OCI-LY3 (cell line): ENCODE measurements around the gene HMX3.

Experiments used
- H2AFZ ChIP-seq: fragments of 200-600, 300-600 bp; shearing (Covaris generic); 2 replicates; pipeline ENCODE4 v1.6.0; 2014; ENCODE audit warnings: antibody characterized with exemption, low read depth, low read length
- H3K27ac ChIP-seq: fragments of 200-600, 300-600 bp; sonication (generic); 2 replicates; pipeline ENCODE4 v1.5.1; 2014; ENCODE audit warnings: mild to moderate bottlenecking, low read length, moderate library complexity, mixed read lengths
- H3K27me3 ChIP-seq: fragments of 200-600, 300-600 bp; sonication (generic); 2 replicates; pipeline ENCODE4 v1.6.1; 2014; ENCODE audit warnings: low read depth, low read length, mixed read lengths
- H3K36me3 ChIP-seq: fragments of 200-600, 300-600 bp; sonication (generic); replicated peaks from 2 replicates; pipeline ENCODE3; 2014; ENCODE audit warnings: low read depth, low read length, mixed read lengths
- H3K4me1 ChIP-seq: fragments of 300-600, 200-600 bp; sonication (generic); 2 replicates; pipeline ENCODE4 v1.6.1; 2014; ENCODE audit warnings: low read length, mixed read lengths
- H3K4me2 ChIP-seq: fragments of 200-600, 300-600 bp; sonication (generic); 2 replicates; pipeline ENCODE4 v1.6.1; 2014; ENCODE audit warnings: low read length, mixed read lengths
- H3K4me3 ChIP-seq: fragments of 300-600, 200-600 bp; sonication (generic); 2 replicates; pipeline ENCODE4 v1.5.1; 2014; ENCODE audit warnings: antibody characterized with exemption, mild to moderate bottlenecking, low read length, moderate library complexity
- H3K79me2 ChIP-seq: fragments of 300-600, 200-600 bp; shearing (Covaris generic); 2 replicates; pipeline ENCODE4 v1.6.1; 2014; ENCODE audit warnings: mild to moderate bottlenecking, low read length, mixed read lengths
- H3K9ac ChIP-seq: fragments of 300-600, 200-600 bp; shearing (Covaris generic); 2 replicates; pipeline ENCODE4 v1.6.0; 2014; ENCODE audit warnings: mild to moderate bottlenecking, low read length, moderate library complexity
- H3K9me3 ChIP-seq: fragments of 200-600, 300-600 bp; shearing (Covaris generic); 2 replicates; pipeline ENCODE4 v1.6.1; 2014; ENCODE audit warnings: low read length, mixed read lengths; ENCODE audit not compliant: insufficient read depth
- H4K20me1 ChIP-seq: fragments of 200-600, 300-600 bp; sonication (generic); 2 replicates; pipeline ENCODE4 v1.6.1; 2016; ENCODE audit warnings: low read length, mixed read lengths; ENCODE audit not compliant: insufficient read depth
- EZH2phosphoT487 ChIP-seq: fragments of 200-600 bp; shearing (Covaris generic); IDR thresholded peaks from 2 replicates; pipeline ENCODE4 v1.6.1; 2018; ENCODE audit warnings: antibody characterized with exemption, mixed run types, low read depth
- TF ChIP-seq, protein P1 (sequence below): fragments of 200-600, 300-600 bp; sonication (generic); IDR thresholded peaks from 2 replicates; pipeline ENCODE4 v1.5.1; 2014; ENCODE audit warnings: antibody characterized with exemption, low read length, low read depth

The HMX3 gene

DNA sequence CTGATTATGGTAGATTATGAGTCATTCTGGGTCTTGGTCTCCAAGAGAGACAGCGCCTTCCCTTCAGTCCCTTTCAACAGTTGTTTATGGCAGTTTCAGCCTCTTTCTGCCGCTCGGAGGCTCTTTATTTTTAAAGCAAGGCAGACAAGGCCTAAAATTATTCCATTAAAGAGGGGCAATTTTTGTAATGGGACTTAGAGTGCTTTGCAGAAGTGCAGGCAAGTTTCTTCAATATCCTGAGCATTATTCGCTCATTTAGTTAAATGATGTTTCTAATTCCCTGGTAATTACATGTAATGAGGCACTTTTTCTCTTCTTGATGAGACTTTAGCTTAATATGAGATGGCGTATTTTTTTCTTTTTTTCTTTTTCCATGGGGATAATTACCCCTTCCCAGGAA lies 52.0 kb downstream of the HMX3 start:
- no peaks in the 10 kb centered on the region for H3K9me3 ChIP-seq
- no peaks in the 10 kb centered on the region for H4K20me1 ChIP-seq
- no peak for TF ChIP-seq EZH2phosphoT487
- TF ChIP-seq, protein P1, sequence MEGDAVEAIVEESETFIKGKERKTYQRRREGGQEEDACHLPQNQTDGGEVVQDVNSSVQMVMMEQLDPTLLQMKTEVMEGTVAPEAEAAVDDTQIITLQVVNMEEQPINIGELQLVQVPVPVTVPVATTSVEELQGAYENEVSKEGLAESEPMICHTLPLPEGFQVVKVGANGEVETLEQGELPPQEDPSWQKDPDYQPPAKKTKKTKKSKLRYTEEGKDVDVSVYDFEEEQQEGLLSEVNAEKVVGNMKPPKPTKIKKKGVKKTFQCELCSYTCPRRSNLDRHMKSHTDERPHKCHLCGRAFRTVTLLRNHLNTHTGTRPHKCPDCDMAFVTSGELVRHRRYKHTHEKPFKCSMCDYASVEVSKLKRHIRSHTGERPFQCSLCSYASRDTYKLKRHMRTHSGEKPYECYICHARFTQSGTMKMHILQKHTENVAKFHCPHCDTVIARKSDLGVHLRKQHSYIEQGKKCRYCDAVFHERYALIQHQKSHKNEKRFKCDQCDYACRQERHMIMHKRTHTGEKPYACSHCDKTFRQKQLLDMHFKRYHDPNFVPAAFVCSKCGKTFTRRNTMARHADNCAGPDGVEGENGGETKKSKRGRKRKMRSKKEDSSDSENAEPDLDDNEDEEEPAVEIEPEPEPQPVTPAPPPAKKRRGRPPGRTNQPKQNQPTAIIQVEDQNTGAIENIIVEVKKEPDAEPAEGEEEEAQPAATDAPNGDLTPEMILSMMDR, result no peak
- no peaks in the 10 kb centered on the region for H3K4me1 ChIP-seq
- H3K79me2 ChIP-seq, result no peaks in the 10 kb centered on the region
- no peak overlapping the region for H3K4me3 ChIP-seq
- H3K9ac ChIP-seq, result no peak overlapping the region
- H2AFZ ChIP-seq, result no peak overlapping the region
- H3K36me3 ChIP-seq, result peaks cover 30% of the 10 kb centered on the region
- no peak overlapping the region for H3K27ac ChIP-seq
- H3K27me3 ChIP-seq, result no peaks in the 10 kb centered on the region
- H3K4me2 ChIP-seq, result no peak overlapping the region
